HG03175 (cell line): ENCODE measurements around the gene GRID1.

Source experiments
- ATAC-seq: cut with Tn5 transposase; IDR thresholded peaks from one replicate; pipeline ENCODE4 v1.9.1; 2021; ENCODE audit warnings: mild to moderate bottlenecking, moderate library complexity; ENCODE audit not compliant: unreplicated experiment

The GRID1 gene

DNA sequence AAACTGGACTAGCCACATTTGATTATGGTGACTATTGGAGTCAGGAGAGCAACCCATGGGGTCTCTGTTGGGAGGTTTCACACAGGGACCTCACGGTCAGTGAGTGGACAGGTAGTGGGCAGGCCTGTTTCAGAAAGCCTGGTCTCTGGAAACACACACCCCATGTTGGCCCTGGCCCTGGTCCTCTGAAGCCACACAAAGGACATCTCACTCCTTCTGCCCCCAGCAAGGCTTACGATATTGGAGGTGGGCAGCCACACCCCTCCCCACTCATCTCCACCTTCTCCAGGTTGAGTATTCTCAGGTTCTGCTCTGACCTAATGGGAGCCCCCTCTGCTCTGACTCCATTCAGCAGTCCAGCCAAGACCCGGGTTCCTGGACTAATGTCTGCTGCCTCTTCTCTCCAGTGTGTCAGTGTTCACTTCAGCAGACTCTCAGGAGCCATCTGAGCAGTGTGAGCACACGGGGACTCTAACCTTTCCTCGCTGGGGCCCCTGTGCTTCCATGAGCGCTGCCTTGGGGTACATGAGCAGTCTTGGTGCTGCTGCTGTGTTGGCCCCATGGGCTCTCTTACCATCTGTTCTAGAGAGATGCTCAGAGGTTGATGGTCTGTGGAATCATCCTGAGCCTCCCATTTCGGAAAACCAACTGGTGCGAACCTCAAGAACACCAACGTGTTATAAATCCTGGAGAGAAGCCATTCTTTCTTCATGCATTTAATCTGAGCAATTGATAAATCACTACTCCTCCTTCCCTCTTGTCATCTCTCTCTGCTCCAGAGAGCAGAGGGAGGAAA lies 748.6 kb downstream of the GRID1 start:
- no peak for ATAC-seq

DNA sequence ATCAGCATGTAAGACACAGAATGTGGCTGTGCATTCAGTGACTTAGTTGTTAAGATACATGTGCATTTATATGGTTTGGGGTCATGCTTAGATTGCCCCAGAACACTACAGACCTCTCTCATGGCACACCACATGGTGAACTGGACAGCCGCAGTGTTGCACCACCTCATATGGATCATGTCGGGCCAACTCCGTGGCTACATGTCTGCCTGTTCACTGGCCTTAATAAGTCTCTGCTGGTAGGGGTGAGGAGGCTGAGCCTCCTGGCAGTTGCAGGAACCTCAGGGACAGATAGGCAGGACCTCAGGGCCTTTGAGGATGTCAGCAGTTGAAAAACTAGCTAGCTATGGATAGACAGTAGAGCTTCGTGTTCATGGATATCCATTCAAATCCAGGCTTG lies 751.0 kb downstream of the GRID1 start:
- ATAC-seq, result no peak

DNA sequence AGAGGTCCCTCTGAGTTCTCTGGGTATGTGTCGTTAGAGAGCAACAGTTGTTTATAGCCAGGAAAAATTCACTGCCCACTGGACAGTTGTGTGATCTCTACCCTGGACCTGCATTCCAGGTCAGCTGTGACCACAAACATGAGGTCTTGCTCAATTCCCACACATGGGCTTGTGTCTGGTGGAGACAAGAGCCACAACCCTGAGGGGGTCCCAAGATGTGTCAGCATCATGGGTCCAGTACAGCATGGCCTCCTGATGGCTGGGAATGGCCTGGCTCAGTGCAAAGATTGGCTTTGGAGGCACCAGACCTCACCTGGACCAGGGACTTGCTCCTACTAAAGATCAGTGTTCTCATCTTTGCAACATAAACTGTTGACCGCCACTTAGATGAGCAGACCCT lies 751.6 kb downstream of the GRID1 start:
- ATAC-seq, result no peak

DNA sequence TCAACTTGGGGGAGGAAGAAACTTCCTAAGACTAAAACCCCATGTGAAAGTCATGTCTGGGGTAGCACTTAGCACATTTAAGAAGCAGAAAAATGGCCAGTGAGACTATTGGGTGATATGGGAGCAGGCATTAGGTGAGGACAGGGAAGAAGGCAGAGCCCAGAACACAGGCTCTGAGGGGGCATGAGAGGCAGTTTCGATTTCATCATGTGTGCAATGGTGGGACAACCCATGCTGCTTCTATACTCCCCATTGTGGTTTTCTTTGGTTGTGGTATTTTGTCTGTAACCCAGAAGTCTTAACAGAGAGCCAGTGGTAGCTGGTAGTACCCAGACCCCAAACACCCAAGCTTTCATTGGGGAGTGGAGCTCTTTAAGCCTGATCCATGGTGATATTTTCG lies 752.0 kb downstream of the GRID1 start:
- no peak for ATAC-seq

- ATAC-seq, result no peak
Observed at GRCh38 chr10:85613391-85613790, 753.2 kb downstream of the GRID1 start.

DNA sequence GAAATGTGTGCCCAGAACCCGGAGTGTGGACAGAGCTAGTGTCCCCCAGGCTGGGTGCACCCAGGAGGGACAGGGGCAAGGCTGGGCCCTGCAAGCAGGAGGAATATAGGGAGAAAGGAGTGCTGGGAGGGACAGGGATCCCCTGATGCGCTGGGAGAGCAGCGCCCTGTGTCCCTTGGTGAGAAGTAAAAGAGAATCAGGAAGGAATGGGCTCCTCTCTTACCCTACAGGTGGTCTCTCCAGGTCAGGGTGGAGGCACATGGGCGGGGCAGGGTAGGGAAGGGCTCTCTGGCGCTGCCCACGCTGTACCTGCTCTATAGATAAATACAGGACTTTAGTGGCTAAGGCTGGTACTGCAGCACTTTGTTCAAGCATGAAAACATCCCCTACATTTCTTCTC lies 753.8 kb downstream of the GRID1 start:
- ATAC-seq, result peak; percentile 66

DNA sequence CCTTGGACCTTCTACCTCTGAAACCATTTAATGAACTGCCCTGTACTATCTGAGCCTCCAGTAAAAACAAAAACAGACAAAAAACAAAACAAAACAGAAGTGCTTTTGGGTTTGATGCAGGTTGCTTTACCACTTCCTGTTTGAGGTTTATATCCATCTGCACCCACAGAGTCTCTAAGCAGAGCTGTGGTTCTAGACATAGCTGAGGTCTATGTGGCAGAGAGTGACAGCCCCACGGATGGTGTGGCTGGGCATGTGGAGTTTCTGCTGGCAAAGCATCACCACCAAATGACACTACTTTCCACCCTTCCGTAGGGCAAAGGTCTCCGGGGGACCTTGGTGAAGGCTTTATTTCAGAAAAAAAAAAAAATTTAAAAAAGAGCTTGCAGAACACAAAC lies 754.2 kb downstream of the GRID1 start:
- peak; percentile 94 for ATAC-seq

- no peak for ATAC-seq
Observed at GRCh38 chr10:85611746-85612377, 754.7 kb downstream of the GRID1 start.

DNA sequence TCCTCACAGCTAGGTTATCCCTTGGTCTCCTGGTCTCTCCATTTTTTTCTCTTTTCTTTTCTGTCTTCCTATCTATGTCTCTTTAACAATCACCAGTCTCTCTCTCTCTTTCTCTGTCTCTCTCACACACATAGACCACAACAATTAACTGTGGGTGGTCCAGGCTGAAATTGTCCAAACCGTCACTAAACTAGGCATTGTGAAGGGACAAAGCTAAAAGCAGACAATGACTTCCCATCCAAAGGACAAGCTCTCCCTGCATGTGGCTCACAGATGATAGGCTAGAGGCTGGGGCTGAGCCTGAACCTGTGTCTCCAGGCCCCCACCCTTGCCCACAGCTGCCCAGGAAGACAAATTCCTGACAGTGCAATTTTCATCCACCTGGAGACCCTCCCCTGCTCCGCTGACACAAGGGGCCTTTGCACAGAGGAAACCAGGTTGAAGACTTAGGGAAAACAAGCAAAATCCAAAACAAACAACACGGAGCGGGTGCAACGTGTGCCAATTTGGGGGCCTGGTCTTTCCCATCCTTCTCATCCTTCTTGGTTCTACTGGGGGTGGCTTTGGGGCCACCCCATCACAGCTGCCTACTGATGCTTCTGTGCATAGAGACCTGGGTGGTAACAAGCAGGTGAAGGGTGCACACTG lies 755.4 kb downstream of the GRID1 start:
- no peak for ATAC-seq

DNA sequence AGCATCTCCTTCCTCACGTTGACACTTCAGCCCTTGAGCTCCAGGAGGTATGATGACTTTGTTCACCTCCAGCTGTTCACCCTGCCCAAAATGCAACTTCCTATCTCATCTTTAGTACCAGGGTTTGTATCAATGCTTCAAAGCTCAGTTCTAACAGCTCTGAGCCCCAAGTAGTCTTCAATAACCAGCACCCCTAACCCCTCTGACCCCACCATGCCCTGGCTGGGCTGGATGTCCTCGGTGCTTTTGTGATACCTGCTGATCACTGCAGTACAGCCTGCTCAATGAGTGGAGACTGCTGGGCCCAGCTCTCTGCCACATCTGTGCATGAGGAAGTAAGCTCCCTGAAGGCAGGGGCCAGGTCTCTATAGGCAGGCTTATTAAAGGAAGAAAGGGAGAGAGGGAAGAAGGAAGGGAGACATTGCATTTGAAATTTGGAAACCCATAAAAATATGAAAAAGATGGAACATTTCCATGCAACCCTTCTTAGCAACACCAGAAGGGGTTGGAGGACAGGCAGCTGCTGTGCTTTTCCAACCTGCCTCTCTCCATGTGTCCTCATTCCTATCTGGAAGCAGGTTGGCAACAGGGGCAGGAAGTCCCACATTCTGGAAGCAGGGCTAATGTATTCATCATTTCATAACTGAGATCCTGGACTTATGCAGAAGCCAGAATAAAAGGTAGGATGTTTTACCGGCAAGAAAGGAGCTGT lies 756.1 kb downstream of the GRID1 start:
- ATAC-seq, result no peak

DNA sequence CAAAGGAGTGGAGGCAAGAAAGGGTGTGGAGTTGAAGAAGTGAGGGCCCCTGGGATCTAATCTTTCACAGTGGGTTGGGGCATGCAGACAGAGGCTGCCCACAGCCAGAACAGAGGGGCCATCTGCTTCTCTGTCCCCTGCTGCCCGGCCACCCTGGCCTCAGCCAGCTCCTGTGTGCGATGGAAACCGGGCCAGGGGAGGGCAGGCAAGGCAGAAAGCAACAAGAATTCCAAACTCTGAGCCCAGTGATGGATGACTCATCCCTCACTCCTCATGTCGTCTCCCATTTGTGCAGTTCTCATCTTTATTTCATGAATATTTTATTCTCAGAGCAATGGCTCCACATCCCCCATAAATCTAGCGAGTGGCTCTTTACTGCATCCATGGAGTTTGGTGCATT lies 757.1 kb downstream of the GRID1 start:
- ATAC-seq, result no peak

DNA sequence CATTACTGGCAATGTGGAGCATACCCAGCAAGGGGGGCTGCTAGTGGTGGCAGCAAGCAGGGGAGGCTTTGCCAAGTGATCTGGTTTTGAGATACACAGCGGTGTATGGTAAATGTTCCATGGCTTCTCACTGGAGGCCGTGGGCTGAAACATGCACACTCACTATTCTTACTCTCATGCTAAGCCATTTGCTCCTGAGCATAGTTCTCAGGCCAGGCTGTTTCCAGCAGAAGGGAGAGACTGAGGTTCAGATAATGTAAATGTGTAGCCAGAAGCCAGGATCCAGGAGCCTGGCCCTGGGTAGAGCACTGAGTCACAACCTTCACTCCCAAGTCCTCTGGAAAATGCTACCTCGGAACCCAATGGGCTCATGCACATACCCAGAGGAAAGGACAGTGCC lies 757.9 kb downstream of the GRID1 start:
- no peak for ATAC-seq

GRCh38 chr10:85607043-85607695 lies 759.4 kb downstream of the GRID1 start:
- ATAC-seq, result no peak

GRCh38 chr10:85606401-85606800 lies 760.2 kb downstream of the GRID1 start:
- no peak for ATAC-seq

DNA sequence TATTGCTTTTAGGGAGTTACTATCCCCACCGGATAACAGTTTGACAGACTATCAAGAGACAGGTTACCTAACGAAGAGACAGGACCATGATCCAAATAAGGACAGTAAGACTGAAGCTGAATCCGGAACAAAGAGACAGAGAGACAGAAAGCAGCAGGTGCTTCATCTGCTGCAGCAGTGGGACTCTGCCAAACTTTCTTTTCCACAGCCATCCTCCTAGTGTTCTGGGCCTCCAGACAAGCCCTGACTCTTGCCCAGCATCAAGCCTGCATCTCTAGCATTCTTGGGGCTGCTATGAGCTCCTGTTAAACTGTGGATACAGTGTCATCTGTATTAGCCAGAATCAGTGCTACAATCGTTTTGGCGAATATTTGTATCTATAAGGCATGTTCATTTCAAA lies 761.7 kb downstream of the GRID1 start:
- ATAC-seq, result no peak

- no peak for ATAC-seq
Observed at GRCh38 chr10:85604136-85604725, 762.4 kb downstream of the GRID1 start.

- ATAC-seq, result no peak
Observed at GRCh38 chr10:85603151-85603940, 763.2 kb downstream of the GRID1 start.

DNA sequence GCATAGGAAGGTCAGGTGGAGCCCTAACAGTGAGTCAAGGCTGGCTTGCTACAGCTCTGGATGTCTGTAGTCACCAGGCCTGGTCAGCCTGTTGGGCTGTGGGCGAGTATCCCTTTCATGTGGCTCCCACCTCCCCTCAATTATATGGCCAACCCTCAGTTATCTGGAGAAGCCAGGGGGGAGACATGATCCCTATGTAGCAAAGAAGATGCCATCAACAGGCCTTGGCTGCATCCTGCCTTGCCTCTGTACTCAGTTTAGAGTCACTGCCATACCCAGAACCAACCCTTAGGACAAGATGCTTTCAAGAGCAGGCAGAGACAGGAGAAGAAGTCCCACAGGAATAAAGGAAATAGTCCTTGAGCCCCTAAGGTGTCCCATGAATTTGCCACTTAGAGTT lies 763.9 kb downstream of the GRID1 start:
- ATAC-seq, result no peak

- ATAC-seq, result no peak
Observed at GRCh38 chr10:85602306-85602705, 764.3 kb downstream of the GRID1 start.

- ATAC-seq, result no peak
Observed at GRCh38 chr10:85601526-85601925, 765.1 kb downstream of the GRID1 start.
